Activated CD8-positive, alpha-beta memory T cell treated with anti-CD3 and anti-CD28 coated beads for 1 hour (primary cell): ENCODE data around the gene SMC5.

Source experiments
- DNase-seq, 2 donors: peaks; one replicate each; pipeline ENCODE4 v3.0.0-alpha.2; 2020; ENCODE audit warnings: low read depth in 1 of 2; ENCODE audit errors: extremely low read depth in 1 of 2

The SMC5 gene

GRCh38 chr9:70403166-70403565, 144.4 kb downstream of the SMC5 start:
- DNase-seq, result no peak

DNA sequence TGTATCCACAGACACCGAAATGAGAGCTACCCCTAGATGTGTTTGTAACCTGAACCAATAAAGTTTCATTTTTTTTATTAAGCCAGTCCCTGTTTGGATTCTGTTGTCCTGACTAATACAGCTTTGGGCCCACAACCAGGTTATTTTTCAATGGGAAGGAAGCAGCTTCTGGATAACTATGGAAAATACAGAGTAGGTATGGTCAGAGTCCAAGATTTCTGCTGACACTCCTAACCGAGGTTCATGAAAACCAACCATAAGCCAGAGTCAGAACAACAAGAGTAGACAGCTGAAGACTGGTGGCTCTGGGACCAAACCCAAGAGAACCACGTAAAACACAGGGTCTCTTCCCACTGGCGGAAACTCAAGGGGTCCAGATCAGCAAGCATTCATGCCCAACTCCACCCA, 144.8 kb downstream of the SMC5 start:
- DNase-seq, result no peak

GRCh38 chr9:70404261-70404660, 145.5 kb downstream of the SMC5 start:
- no peak for DNase-seq
